Activated CD4-positive, alpha-beta T cell treated with anti-CD3 and anti-CD28 coated beads, Interleukin-10, Interleukin-2, amounts not matched to agents 100 ng/mL and 50 ng/mL, durations not matched to agents 16 hours and 8 hours (primary cell): ENCODE measurements around the gene KCMF1.
"Not testable (repeated sequence)": the region's sequence is repeated elsewhere in the genome, so short reads cannot be mapped to it uniquely, and the experiment has no call there.

Source experiments
- DNase-seq: peaks from one replicate; pipeline ENCODE4 v3.0.0-alpha.2; 2020

KCMF1 gene

GRCh38 chr2:84970868-84971509 is at the start of gene KCMF1:
TSS of gene KCMF1 (plus strand) at chr2:84971161. CDS start at chr2:84971452, 291 bp downstream.
- DNase-seq, result peak; percentile 84

- DNase-seq, result no peak
These were observed 48.0 kb upstream of the KCMF1 start for GRCh38 chr2:84923009-84923408.

DNA sequence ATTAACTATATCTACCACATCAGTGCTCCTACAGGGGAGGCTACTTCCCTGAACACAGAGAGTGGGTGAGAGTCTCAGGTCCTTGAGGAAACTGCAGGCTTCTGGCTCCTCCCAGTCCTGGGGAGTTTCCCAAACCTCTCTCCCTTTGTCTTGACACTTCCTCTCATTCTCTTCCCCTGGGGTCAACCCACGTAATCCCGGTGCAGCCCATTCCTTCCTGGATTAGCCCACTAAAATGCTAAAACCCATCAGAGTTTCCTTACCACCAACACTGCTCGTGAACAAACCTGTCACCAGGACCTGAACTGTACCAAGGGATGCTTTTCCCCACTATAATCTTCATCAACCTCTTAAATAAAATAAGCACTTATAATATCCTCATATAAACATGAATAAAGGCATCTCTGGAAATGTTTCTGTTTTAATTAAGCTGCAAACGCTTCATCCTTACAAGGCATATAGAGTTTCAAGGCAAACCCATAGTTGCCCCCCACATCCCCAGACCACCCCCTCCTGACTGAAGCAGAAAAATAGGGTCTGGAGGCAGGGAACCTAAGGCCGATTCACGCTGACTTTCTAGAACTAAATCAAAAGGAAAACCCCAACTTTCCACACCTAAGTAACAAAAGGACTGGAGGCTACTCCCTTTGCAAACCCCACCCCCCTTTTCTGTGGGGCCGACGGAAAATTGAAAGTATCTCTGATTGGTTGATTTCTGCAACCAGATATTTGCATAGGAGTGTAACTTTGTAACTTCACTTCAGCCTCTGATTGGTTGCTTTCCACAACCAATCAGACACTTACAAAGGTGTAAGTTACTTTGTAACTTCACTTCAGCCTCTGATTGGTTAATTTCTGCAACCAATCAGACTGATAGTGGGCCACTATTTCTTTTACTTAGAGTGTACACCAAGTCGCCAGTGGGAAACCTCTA is 46.5 kb upstream of the KCMF1 start:
- DNase-seq, result peak; percentile 87

DNA sequence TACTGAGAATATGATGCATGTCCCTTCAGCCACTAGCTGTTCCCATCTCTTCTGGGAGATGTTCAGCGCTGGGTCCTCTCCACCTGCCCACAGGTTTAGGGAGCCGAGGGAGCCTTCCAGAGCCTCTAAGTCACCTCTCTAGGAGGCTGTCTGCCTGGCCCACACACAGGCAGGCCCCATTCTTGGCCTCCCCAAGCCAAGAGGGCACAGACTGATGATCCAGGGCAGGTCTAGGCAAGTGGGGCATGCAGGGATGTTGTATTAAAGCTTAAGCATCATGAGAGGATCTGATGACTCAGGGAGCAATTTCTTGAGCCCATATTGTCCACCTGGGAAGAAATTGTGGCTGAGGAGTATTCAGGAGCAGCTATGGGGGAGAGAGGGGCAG is 45.6 kb upstream of the KCMF1 start:
- DNase-seq, result peak; percentile 23

GRCh38 chr2:84925724-84926376 is 45.1 kb upstream of the KCMF1 start:
- DNase-seq, result peak; percentile 99

- DNase-seq, result no peak
These were observed 43.7 kb upstream of the KCMF1 start for GRCh38 chr2:84927275-84927627.

DNA sequence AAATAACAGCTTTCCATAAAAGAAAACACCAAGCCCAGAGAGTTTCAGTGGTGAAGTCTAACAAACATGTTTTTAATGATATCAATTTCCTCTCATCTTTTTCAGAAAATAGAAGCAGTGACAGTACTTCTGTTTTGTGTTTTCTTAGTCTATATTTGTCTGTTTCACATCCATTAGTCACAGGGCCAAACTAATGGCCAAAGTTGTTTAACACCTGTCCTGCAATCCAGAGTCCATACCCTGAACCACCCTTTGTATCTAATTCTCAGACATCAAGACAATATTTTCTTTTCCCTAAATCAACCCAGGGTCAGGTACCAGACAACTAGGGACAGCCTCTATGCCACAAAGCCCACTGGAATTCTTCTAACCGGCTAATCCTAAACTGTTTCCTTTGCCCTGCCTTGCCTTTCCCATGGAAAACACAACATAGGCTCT is 39.6 kb upstream of the KCMF1 start:
- no peak for DNase-seq

- peak; percentile 83 for DNase-seq
These were observed 32.6 kb upstream of the KCMF1 start for GRCh38 chr2:84938194-84938879.

DNA sequence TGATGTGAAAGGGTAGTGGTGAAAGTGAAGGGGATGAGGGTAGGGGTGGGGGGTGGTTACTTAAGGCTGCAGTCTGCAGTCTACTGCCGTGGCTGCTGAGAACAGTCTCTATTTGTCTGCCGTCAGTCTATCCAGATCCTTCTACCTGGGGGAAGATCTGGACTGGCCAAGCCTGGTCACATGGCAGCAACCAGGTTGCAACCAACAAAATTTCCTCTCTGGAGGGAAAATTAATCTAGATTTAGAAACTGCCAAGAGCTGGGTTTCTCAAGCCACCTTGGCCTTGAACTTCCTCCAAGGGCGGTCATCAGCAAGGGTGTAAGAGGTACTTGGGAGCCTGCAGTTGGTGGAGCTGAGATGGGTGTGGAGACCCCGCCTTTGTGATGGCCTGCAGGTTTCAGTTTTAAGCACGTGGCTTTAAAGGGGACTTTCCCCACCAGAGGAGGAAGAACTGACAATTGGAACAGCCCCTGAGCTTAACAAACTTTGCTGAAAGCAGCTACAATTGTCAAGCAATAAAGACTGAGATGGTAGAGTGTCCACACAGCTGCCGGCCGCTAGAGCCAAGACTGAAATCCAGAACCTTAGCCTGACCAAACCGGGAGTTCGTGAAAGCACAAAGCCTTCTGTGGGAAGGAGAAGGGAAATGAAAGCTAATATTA is 31.4 kb upstream of the KCMF1 start:
- peak; percentile 97 for DNase-seq

DNA sequence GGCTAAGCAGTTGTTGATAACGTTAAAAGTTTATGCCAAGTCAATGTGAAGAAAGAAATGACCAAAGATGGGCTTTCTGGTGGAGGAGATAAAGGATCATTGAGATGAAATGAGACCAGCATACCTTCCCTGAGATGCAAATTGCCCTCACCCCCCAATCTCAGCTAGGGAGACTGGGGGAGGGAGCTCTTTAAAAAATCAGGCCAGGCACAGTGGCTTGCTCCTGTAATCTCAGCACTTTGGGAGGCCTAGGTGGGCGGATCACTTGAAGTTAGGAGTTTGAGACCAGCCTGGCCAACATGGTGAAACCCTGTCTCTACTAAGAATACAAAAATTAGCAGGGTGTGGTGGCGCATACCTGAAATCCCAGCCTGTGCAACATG is 30.9 kb upstream of the KCMF1 start:
- peak; percentile 49 for DNase-seq

DNA sequence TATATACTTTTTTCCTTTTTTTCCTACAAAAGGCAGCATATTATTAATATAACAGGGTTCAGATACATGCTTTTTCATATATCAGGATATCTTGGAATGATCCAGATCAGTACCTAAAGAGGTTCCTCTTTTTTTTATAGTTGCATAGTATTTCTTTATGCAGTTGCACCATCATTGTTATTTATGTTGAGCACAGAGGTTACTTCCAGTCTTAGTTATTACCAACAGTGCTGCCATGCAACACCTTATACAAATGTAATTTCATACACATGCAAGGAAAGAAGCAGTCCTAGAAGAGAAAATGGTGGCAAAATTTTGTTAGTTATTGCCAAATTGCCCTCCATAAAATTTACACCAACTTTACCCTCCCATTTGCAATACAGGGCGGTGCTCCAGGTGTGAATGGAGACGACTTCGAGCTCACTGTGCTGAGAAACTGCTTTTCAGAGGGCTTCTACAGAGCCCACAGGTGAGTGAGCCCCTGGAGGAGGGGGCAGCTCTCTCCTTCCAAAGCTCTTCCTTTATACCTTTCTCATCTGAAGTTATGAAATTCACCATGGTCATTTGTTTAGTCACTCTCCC is 30.0 kb upstream of the KCMF1 start:
- DNase-seq, result no peak

DNA sequence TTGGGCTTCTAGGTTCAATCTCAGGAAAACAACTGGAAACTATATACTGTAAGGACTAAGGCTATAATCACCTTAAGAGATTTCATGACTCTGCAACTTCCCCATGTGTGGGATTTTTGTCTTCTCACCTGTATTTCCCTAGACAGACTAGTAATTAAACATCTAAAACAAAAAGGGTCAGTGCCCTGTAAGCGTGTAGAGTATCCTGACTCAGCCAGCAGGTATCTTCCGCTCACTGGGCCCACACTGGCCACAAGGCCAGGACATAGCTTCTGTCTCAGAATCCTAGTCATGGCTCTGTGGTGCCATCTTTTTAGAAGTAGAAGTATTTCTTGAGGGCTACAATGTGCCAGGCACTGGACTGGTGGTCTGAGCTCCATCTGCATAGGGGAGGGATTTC is 28.8 kb upstream of the KCMF1 start:
- DNase-seq, result no peak

GRCh38 chr2:84942964-84943421 is 28.0 kb upstream of the KCMF1 start:
- peak; percentile 44 for DNase-seq

DNA sequence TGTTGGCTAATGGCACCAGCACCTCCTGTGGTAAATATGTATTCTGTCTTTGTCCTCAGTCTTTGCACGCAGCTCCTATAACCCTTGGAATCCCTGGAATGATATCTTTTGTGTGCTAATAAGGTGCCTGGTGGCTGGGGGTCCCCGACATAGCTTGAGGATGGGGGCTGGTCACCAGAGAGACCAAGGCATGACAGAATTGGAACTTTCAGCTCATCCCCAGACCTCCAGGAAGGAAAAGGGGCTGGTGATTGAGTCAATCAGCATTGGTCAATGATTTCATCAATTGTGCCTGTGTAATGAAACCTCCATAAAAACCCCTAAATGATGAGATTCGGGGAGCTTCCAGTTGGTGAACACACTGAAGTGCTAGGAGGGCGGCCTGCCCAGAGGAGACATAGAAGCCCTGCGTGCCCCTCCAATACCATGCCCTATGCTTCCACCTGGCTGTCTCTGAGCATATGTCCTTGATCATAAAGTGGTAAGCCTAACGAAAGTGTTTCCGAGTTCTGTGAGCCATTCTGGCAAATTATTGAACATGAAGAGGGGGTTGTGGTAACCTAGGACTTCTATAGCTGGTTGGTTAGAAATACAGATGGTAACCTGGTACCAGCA is 26.6 kb upstream of the KCMF1 start:
- no peak for DNase-seq

- DNase-seq, result not testable (repeated sequence)
These were observed 25.1 kb upstream of the KCMF1 start for GRCh38 chr2:84945838-84946203.

- DNase-seq, result peak; percentile 83
These were observed 24.6 kb upstream of the KCMF1 start for GRCh38 chr2:84946204-84947009.

- DNase-seq, result no peak
These were observed 23.9 kb upstream of the KCMF1 start for GRCh38 chr2:84947010-84947593.

- DNase-seq, result no peak
These were observed 17.4 kb upstream of the KCMF1 start for GRCh38 chr2:84953535-84953934.

GRCh38 chr2:84954329-84954728 is 16.6 kb upstream of the KCMF1 start:
- DNase-seq, result no peak
